Keratinocyte (primary cell): Measurements from ENCODE around the gene SH2D5. TPM values are rescaled to one million over a fixed set of nuclear protein-coding genes. Genes with fewer than 3 reads are reported as not detected.

Experiments used
- DNase-seq: peaks from one replicate; pipeline ENCODE4 v3.0.0-alpha.2; 2011; ENCODE audit warnings: low read depth, missing footprints, low spot score
- FAIRE-seq: peaks from 2 replicates; lab custom pipeline; 2011; peaks lifted over from hg19 to GRCh38; lab: Jason Lieb, UNC
- H2AFZ ChIP-seq: 2 replicates; pipeline ENCODE4 v1.6.0; 2012; ENCODE audit warnings: low read length, control low read depth, inconsistent platforms; ENCODE audit not compliant: control insufficient read depth
- H3K27ac ChIP-seq: 2 replicates; pipeline ENCODE4 v1.5.1; 2011; ENCODE audit warnings: low read length; ENCODE audit not compliant: control insufficient read depth, insufficient read depth
- H3K27me3 ChIP-seq: 3 replicates; pipeline ENCODE4 v1.6.0; 2011; ENCODE audit warnings: low read length; ENCODE audit not compliant: control insufficient read depth, insufficient read depth; ENCODE audit errors: extremely low read depth
- H3K36me3 ChIP-seq, 2 experiments: 2 replicates in 1 of 2; 3 replicates in 1 of 2; pipeline ENCODE4 v1.5.1; 2011; ENCODE audit warnings: low read length in 2 of 2, mild to moderate bottlenecking in 1 of 2; ENCODE audit not compliant: control insufficient read depth in 2 of 2, insufficient read depth in 2 of 2; ENCODE audit errors: extremely low read depth in 1 of 2
- H3K4me1 ChIP-seq: 3 replicates; pipeline ENCODE4 v1.5.1; 2011; ENCODE audit warnings: low read length; ENCODE audit not compliant: control insufficient read depth, insufficient read depth; ENCODE audit errors: extremely low read depth
- H3K4me2 ChIP-seq: 3 replicates; pipeline ENCODE4 v1.6.0; 2011; ENCODE audit warnings: low read depth, low read length; ENCODE audit not compliant: control insufficient read depth, insufficient read depth; ENCODE audit errors: extremely low read depth
- H3K4me3 ChIP-seq, 3 experiments: fragments of 200-600 bp in 1 of 3; sonication (generic) in 1 of 3; 2 replicates in 2 of 3; 3 replicates in 1 of 3; pipeline ENCODE4 v1.5.1; 2011 to 2016; ENCODE audit warnings: low read length in 3 of 3, mild to moderate bottlenecking in 3 of 3, control low read depth in 2 of 3, inconsistent platforms in 1 of 3, low read depth in 1 of 3, mixed read lengths in 1 of 3, mixed run types in 1 of 3, moderate library complexity in 1 of 3; ENCODE audit not compliant: control insufficient read depth in 2 of 3, insufficient read depth in 2 of 3; ENCODE audit errors: extremely low read depth in 1 of 3
- H3K79me2 ChIP-seq: 2 replicates; pipeline ENCODE4 v1.6.0; 2012; ENCODE audit warnings: low read length; ENCODE audit not compliant: control insufficient read depth, insufficient read depth
- H3K9ac ChIP-seq: 3 replicates; pipeline ENCODE4 v1.6.0; 2011; ENCODE audit warnings: low read length; ENCODE audit not compliant: control insufficient read depth, insufficient read depth; ENCODE audit errors: extremely low read depth
- H3K9me1 ChIP-seq: 3 replicates; pipeline ENCODE4 v1.6.0; 2011; ENCODE audit warnings: low read length; ENCODE audit not compliant: control insufficient read depth, insufficient read depth; ENCODE audit errors: extremely low read depth
- H3K9me3 ChIP-seq: 2 replicates; pipeline ENCODE4 v1.5.1; 2012; ENCODE audit warnings: low read depth, low read length; ENCODE audit not compliant: control insufficient read depth
- H4K20me1 ChIP-seq: 3 replicates; pipeline ENCODE4 v1.6.0; 2011; ENCODE audit warnings: low read length; ENCODE audit not compliant: control insufficient read depth, insufficient read depth; ENCODE audit errors: extremely low read depth
- CTCF ChIP-seq, 3 experiments: IDR thresholded peaks in 1 of 3; conservative IDR thresholded peaks in 1 of 3; optimal IDR thresholded peaks in 1 of 3; 2 replicates in 2 of 3; 3 replicates in 1 of 3; pipeline versions ENCODE3 to v1.5.1; 2011; ENCODE audit warnings: low read length in 3 of 3, mild to moderate bottlenecking in 3 of 3, moderate library complexity in 2 of 3, control low read depth in 1 of 3, inconsistent platforms in 1 of 3; ENCODE audit not compliant: insufficient read depth in 2 of 3; ENCODE audit errors: extremely low read depth in 1 of 3
- EZH2 ChIP-seq: IDR thresholded peaks from one replicate; pipeline ENCODE4 v1.6.1; 2012; ENCODE audit warnings: inconsistent platforms, mild to moderate bottlenecking, low read length, moderate library complexity
- dilution Hi-C: fragments of 300-500 bp; cut with MboI; formaldehyde crosslinking; loops from one replicate; pipeline ENCODE4 v1.7.0; 2020; ENCODE audit warnings: low sequenced_read_pairs; ENCODE audit not compliant: extremely low pct_ligation_motif_present
- polyA plus RNA-seq, 5 experiments: library from polyadenylated mRNA; depleted of rRNA in 3 of 5; stranded (reverse) in 3 of 5; stranded (forward) in 1 of 5; unstranded in 1 of 5; fragments of >200 nt; gene quantifications; 1 replicate in 1 of 5; 2 replicates in 3 of 5; 3 replicates in 1 of 5; pipeline versions ENCODE4 v1.2.1 to v1.2.3, GENCODE V29; 2011 to 2012; ENCODE audit warnings: missing spikeins in 2 of 5, low read depth in 1 of 5, low replicate concordance in 1 of 5

The SH2D5 gene
- polyA plus RNA-seq, 1 donor (not counting 4 experiments of a cell fraction or from before 2014, with no cell fraction given), result 60.8 TPM

- Histone ChIP-seq H3K9me1 (no peaks in the 10 kb centered on the region), H3K4me3 (no peak overlapping the region), H3K36me3 (peaks cover 2 to 19% of the 10 kb centered on the region in 2 experiments), H4K20me1 (no peaks in the 10 kb centered on the region), H3K4me1 (peaks cover 17% of the 10 kb centered on the region), H3K4me2 (no peak overlapping the region), H2AFZ (no peak overlapping the region), H3K27ac (no peak overlapping the region), H3K9me3 (no peaks in the 10 kb centered on the region), H3K9ac (no peak overlapping the region), H3K27me3 (no peaks in the 10 kb centered on the region), H3K79me2 (no peaks in the 10 kb centered on the region)
- TF ChIP-seq EZH2 (no peak), CTCF (optimal IDR thresholded peaks at IDR 0.05 in 1 of 3, IDR thresholded peaks at IDR 0.05 in 1 of 3, conservative IDR thresholded peaks at IDR 0.05 in 1 of 3; ENCODE audit: extremely low read depth in 1 of 3, insufficient read depth in 2 of 3, low read length in 3 of 3) (peak; percentile 30 to 53 (median 40))
- dilution Hi-C loops, result no loop called here
- FAIRE-seq (no peak), DNase-seq (no peak)
Measured at GRCh38 chr1:20702416-20702815, 30.1 kb downstream of the SH2D5 start.

- FAIRE-seq, result no peak
Measured at GRCh38 chr1:20701847-20702246, 30.7 kb downstream of the SH2D5 start.

More at GRCh38 chr1:20701847-20702246, 30.7 kb downstream of the SH2D5 start:
- H2AFZ ChIP-seq, result no peak overlapping the region
- dilution Hi-C loops, result no loop called here
- H3K4me3 ChIP-seq, result no peak overlapping the region
- H3K9me1 ChIP-seq, result no peaks in the 10 kb centered on the region
- H3K27me3 ChIP-seq, result no peaks in the 10 kb centered on the region
- peaks cover 23% of the 10 kb centered on the region for H3K4me1 ChIP-seq
- H3K36me3 ChIP-seq, result peaks cover 2 to 16% of the 10 kb centered on the region in 2 experiments
- H3K9ac ChIP-seq, result no peak overlapping the region
- H3K9me3 ChIP-seq, result no peaks in the 10 kb centered on the region
- no peak overlapping the region for H3K27ac ChIP-seq
- DNase-seq, result no peak
- H3K79me2 ChIP-seq, result no peaks in the 10 kb centered on the region
- no peak overlapping the region for H3K4me2 ChIP-seq
- H4K20me1 ChIP-seq, result no peaks in the 10 kb centered on the region
- no peak for TF ChIP-seq EZH2
- no peak for TF ChIP-seq CTCF (optimal IDR thresholded peaks at IDR 0.05 in 1 of 3, IDR thresholded peaks at IDR 0.05 in 1 of 3, conservative IDR thresholded peaks at IDR 0.05 in 1 of 3; ENCODE audit: extremely low read depth in 1 of 3, insufficient read depth in 2 of 3, low read length in 3 of 3)
